DND-41 (cell line): ENCODE measurements around the gene XAGE3.
"Not testable (repeated sequence)": the region's sequence is repeated elsewhere in the genome, so short reads cannot be mapped to it uniquely, and the experiment has no call there.

ENCODE experiments used
- ATAC-seq: fragments of 200-7000 bp; cut with Tn5 transposase; 3 replicates; pipeline ENCODE4 v1.9.1; 2021; ENCODE audit warnings: low read depth; ENCODE audit not compliant: insufficient read depth
- DNase-seq: peaks from one replicate; pipeline ENCODE4 v3.0.0-alpha.2; 2020
- H2AFZ ChIP-seq: 2 replicates; pipeline ENCODE4 v1.6.0; 2012; ENCODE audit warnings: low read depth, low read length
- H3K27ac ChIP-seq: 2 replicates; pipeline ENCODE4 v1.5.1; 2012; ENCODE audit warnings: low read length, inconsistent platforms
- H3K27me3 ChIP-seq: fragments of 200-600 bp; sonication (generic); 2 replicates; pipeline ENCODE4 v1.6.0; 2012; ENCODE audit warnings: low read length, mild to moderate bottlenecking, inconsistent platforms; ENCODE audit not compliant: insufficient read depth, poor library complexity
- H3K36me3 ChIP-seq: 2 replicates; pipeline ENCODE4 v1.5.1; 2012; ENCODE audit warnings: low read length, inconsistent platforms; ENCODE audit not compliant: insufficient read depth
- H3K4me1 ChIP-seq: 2 replicates; pipeline ENCODE4 v1.5.1; 2012; ENCODE audit warnings: mild to moderate bottlenecking, low read length; ENCODE audit not compliant: insufficient read depth
- H3K4me2 ChIP-seq: 2 replicates; pipeline ENCODE4 v1.6.0; 2012; ENCODE audit warnings: mild to moderate bottlenecking, moderate library complexity, low read length, inconsistent platforms; ENCODE audit not compliant: insufficient read depth
- H3K4me3 ChIP-seq, 2 experiments: fragments of 200-600 bp in 1 of 2; shearing (Covaris generic) in 1 of 2; 2 replicates each; pipeline ENCODE4 v1.5.1; 2012 to 2016; ENCODE audit warnings: inconsistent platforms in 2 of 2, low read length in 2 of 2, mild to moderate bottlenecking in 2 of 2, low read depth in 1 of 2, moderate library complexity in 1 of 2
- H3K79me2 ChIP-seq: 2 replicates; pipeline ENCODE4 v1.6.0; 2012; ENCODE audit warnings: low read length, inconsistent platforms; ENCODE audit not compliant: insufficient read depth
- H3K9ac ChIP-seq: 2 replicates; pipeline ENCODE4 v1.6.0; 2012; ENCODE audit warnings: low read depth, mild to moderate bottlenecking, inconsistent platforms, low read length, moderate library complexity
- H3K9me3 ChIP-seq: 2 replicates; pipeline ENCODE4 v1.5.1; 2012; ENCODE audit warnings: low read length, moderate library complexity, mild to moderate bottlenecking, inconsistent platforms; ENCODE audit not compliant: insufficient read depth, severe bottlenecking
- H4K20me1 ChIP-seq: 2 replicates; pipeline ENCODE4 v1.6.0; 2012; ENCODE audit warnings: low read length; ENCODE audit not compliant: insufficient read depth
- EZH2 ChIP-seq: IDR thresholded peaks from 3 replicates; pipeline ENCODE4 v1.6.1; 2012; ENCODE audit warnings: borderline replicate concordance, low read depth, mild to moderate bottlenecking, moderate library complexity, low read length, inconsistent platforms; ENCODE audit not compliant: severe bottlenecking
- TF ChIP-seq, protein P1 (sequence below): IDR thresholded peaks from 2 replicates; pipeline ENCODE4 v1.5.1; 2012; ENCODE audit warnings: borderline replicate concordance, low read length, moderate library complexity, mild to moderate bottlenecking; ENCODE audit not compliant: poor library complexity, severe bottlenecking; ENCODE audit errors: extremely low read depth

The XAGE3 gene

DNA sequence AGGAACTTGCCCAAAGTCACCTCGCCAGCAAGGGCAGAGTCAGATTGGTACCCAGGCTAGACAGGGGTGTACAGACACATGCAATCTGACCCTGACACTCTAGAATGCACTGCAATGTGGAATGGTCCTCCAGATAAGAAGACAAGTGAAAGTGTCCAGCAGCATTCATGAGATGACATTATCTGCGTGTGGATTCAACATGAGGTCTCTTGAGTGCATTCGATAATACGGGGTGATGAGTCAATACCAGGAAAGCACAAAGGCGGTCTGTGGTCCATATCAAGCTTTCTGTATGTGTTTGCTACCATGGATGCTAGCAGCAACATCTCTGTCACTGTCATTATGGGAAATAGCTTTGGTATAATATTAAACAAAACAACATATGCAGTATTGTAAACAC is 6.8 kb upstream of the XAGE3 start:
- Histone ChIP-seq H3K4me1 (no peaks in the 10 kb centered on the region), H4K20me1 (no peaks in the 10 kb centered on the region), H3K4me2 (no peak overlapping the region), H2AFZ (no peak overlapping the region), H3K27ac (no peak overlapping the region), H3K36me3 (no peaks in the 10 kb centered on the region), H3K9me3 (no peaks in the 10 kb centered on the region), H3K79me2 (no peaks in the 10 kb centered on the region), H3K4me3 (no peak overlapping the region), H3K9ac (no peak overlapping the region), H3K27me3 (no peaks in the 10 kb centered on the region)
- DNase-seq (no peak), ATAC-seq (no peak)
- TF ChIP-seq, protein P1, sequence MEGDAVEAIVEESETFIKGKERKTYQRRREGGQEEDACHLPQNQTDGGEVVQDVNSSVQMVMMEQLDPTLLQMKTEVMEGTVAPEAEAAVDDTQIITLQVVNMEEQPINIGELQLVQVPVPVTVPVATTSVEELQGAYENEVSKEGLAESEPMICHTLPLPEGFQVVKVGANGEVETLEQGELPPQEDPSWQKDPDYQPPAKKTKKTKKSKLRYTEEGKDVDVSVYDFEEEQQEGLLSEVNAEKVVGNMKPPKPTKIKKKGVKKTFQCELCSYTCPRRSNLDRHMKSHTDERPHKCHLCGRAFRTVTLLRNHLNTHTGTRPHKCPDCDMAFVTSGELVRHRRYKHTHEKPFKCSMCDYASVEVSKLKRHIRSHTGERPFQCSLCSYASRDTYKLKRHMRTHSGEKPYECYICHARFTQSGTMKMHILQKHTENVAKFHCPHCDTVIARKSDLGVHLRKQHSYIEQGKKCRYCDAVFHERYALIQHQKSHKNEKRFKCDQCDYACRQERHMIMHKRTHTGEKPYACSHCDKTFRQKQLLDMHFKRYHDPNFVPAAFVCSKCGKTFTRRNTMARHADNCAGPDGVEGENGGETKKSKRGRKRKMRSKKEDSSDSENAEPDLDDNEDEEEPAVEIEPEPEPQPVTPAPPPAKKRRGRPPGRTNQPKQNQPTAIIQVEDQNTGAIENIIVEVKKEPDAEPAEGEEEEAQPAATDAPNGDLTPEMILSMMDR, result no peak
- no peak for TF ChIP-seq EZH2

DNA sequence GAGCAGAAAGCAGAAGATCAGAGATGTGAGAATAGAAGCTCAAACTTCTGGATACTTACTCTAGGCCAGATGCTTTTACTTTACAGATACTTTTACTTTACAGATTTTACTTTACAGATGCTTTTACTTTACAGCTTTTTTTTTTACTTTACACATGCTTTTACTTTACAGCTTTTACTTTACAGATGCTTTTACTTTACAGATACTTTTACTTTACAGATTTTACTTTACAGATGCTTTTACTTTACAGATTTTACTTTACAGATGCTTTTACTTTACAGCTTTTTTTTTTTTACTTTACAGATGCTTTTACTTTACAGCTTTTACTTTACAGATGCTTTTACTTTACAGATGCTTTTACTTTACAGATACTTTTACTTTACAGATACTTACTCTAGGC is 5.9 kb upstream of the XAGE3 start:
- not testable (repeated sequence) for H3K27ac ChIP-seq, H3K4me3 ChIP-seq, H3K9me3 ChIP-seq, H3K4me1 ChIP-seq, H3K27me3 ChIP-seq, ATAC-seq, H3K79me2 ChIP-seq, H3K4me2 ChIP-seq, H3K9ac ChIP-seq, H2AFZ ChIP-seq, H3K36me3 ChIP-seq, DNase-seq, H4K20me1 ChIP-seq

DNA sequence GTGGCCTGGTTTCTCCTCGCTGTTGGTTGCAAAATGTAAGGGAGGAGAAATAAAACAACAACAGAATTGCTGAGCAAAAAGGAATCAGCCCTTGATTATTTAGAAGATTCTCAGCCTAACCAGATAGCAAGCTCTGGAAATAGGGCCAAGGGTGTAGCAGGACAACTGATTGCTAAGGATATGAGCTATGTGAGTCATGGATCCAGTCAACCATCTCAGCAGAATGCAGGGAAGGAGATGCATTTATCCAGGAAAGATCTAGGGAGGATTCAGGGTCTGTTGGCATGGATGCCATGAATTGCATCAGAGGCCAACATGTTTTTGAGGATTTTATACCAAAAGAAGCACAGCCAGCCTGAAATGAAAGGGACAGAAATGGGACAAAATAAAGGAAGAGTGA is 2.2 kb upstream of the XAGE3 start:
- ATAC-seq (no peak), DNase-seq (no peak)
- Histone ChIP-seq H3K79me2 (no peaks in the 10 kb centered on the region), H2AFZ (no peak overlapping the region), H3K4me2 (no peak overlapping the region), H3K4me1 (no peaks in the 10 kb centered on the region), H3K27me3 (no peaks in the 10 kb centered on the region), H3K27ac (no peak overlapping the region), H3K4me3 (no peak overlapping the region), H3K36me3 (no peaks in the 10 kb centered on the region), H3K9ac (no peak overlapping the region), H4K20me1 (no peaks in the 10 kb centered on the region), H3K9me3 (no peaks in the 10 kb centered on the region)
- no peak for TF ChIP-seq EZH2
- TF ChIP-seq, protein P1, result no peak

- Histone ChIP-seq H3K4me3 (no peak overlapping the region), H3K9ac (no peak overlapping the region), H3K4me2 (no peak overlapping the region), H3K79me2 (no peaks in the 10 kb centered on the region), H3K27me3 (no peaks in the 10 kb centered on the region), H3K9me3 (no peaks in the 10 kb centered on the region), H2AFZ (no peak overlapping the region), H3K4me1 (no peaks in the 10 kb centered on the region), H3K36me3 (no peaks in the 10 kb centered on the region), H3K27ac (no peak overlapping the region), H4K20me1 (no peaks in the 10 kb centered on the region)
- no peak for ATAC-seq
- DNase-seq, result no peak
- TF ChIP-seq EZH2, result no peak
- TF ChIP-seq, protein P1, result no peak
These were observed 2.4 kb downstream of the XAGE3 start for GRCh38 chrX:52865343-52865998.

GRCh38 chrX:52856991-52857525 is 10.8 kb downstream of the XAGE3 start:
- H3K27ac ChIP-seq, H3K36me3 ChIP-seq, H3K79me2 ChIP-seq, H3K27me3 ChIP-seq, H3K9ac ChIP-seq, H3K4me3 ChIP-seq, DNase-seq, H3K4me2 ChIP-seq, H4K20me1 ChIP-seq, H3K4me1 ChIP-seq, ATAC-seq, H3K9me3 ChIP-seq, H2AFZ ChIP-seq: not testable (repeated sequence)
